A172 (cell line): ENCODE data around the gene EPO. TPM values are rescaled to one million over a fixed set of nuclear protein-coding genes. Genes with fewer than 3 reads are reported as not detected.

Experiments used
- DNase-seq: peaks from one replicate; pipeline ENCODE4 v3.0.0-alpha.2; 2015; ENCODE audit warnings: low spot score
- total RNA-seq: library from RNA; depleted of rRNA; stranded (reverse); fragments of >200 nt; shearing (Covaris generic); gene quantifications from 2 replicates; pipeline ENCODE4 v1.2.3, GENCODE V29; 2014; rRNA removed

EPO gene
- not detected in 2 replicates for total RNA-seq

DNA sequence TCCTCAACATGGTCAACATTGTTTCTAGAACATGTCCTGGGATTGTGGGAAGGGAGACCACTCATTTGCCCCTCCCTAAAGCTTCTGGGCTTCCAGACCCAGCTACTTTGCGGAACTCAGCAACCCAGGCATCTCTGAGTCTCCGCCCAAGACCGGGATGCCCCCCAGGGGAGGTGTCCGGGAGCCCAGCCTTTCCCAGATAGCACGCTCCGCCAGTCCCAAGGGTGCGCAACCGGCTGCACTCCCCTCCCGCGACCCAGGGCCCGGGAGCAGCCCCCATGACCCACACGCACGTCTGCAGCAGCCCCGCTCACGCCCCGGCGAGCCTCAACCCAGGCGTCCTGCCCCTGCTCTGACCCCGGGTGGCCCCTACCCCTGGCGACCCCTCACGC, at the start of gene EPO:
Gene EPO, plus strand, starts transcription at position 190 of the 392 bp plus-strand sequence. CDS start 513 bp downstream, outside the sequence.
- DNase-seq, result no peak

DNA sequence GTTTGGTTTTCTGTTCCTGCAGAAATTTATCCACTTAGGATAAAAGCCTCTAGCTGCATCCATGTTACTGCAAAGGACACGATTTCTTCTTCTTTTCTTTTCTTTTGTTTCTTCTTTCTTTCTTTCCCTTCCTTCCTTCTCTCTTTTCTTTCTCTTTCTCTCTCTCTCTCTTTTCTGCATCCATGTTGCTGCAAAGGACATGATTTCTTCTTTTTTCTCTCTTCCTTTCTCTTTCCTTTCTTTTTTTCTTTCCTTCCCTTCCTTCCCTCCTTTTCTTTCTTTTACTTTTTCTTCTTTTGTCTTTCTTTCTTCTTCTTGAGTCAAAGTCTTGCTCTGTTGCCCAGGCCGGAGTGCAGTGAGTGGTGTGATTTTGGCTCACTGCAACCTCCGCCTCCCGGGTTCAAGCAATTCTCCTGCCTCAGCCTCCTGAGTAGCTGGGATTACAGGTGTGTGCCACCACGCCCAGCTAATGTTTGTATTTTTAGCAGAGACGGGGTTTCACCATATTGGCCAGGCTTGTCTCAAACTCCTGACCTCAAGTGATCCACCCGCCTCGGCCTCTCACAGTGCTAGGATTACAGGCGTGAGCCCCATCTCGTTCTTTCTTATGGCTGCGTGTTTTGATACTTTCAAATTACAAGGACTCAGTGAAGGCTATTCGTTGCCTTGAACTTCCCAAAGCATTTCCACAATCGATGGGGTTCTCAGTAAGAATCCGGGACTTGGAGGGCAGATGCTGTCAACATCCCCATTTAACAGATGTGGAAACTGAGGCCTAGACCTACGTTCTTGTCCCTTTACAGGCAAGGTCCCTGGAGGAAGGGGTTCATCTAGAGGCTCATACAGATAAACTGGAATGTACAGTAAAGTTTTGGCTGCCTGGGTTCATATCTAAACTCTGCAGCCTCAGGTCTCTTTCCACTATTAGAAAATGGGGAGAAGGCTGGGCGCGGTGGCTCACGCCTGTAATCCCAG, 48.6 kb upstream of the EPO start:
- DNase-seq, result no peak

DNA sequence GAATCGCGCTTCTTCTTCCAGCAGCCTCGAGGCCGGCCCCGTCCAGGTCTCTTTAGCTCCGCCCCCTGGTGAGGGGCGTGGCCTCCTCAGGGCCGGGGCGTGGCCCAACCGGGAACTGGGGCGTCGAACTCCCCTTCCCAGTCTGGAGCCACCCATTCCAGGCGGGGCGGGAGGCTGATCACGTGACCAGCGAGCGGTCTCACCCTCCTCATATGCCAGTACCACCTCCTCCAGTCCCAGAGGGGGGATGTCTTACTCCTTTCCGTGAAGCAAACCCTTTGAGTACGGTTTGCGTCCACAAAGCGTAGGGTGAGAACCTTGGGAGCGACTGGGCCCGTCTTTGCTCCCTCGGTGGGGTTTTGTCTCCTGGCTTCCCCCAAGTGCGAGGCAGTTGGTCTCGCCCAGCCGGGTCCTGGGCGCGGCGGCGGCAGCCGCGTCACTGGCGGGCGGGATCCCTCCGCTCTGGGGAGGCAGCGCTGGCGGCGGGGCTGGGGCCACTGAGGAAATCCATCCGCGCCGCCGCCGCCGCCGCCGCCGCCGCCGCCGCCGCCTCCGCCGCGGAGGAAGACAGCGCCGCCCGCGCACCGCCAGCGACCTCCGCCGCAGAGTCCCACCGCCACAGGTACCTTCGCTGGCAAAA, 46.8 kb upstream of the EPO start, which contains the start of gene GNB2:
Gene GNB2, plus strand, starts transcription at position 439 of the 640 bp plus-strand sequence. CDS start 2,526 bp downstream, outside the sequence.
- peak; percentile 99 for DNase-seq

DNA sequence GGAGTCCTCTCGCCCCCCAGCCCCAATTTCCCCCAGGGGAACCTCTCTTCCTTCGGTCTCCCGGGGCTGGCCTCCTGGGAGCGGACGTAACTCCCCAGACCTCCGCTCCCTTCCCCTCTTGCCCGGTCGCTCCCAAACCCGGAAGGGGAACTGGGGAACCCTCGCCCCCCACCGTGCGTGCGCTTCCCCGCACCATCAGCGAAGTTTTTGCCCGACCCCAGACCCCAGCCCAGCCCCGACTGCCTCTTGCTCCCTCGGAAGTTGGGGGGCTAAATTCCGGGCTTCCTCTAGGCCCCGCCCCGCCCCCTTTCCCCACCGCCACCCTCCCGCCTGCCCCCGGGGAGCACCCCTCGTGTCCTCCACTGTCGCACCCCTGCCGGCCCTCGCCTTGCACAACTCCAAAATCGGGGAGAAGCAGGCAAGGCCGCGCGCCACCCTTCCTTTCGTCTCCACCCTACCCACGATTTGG, 46.3 kb upstream of the EPO start:
- DNase-seq, result peak; percentile 30

DNA sequence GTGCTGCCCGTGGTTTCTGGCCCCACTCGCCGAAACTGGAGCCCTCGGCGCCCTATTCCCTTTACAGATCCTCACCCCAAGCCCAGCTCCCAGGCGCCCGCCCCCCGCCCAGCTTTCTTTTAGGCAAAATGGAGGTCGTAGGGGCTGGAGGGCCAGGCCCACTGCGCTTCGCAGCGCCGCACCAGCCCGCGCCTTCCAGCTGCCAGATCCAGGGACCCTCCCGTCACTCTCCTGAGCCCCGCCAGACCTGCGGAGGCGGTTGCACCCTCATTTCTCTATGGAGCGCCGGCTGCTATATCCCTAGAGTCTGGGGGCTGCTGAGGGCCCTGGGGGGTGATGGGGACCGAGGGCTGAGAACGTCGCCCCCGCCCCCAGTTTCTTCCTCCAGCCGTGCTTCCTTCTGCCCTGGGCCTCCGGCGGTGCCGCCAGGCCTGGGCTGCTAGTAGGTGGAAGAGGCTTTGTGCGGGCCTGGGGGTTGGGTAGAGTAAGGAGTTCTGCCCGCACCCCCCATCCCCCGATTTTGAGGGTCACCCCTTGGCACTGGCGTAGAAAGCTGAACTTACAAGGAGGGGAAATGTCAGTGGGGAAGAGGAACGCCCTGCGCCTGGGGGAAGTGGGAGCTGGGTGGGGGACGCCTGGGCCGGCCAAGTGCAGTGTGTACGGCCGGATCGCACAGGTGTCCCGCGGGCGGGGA, 45.7 kb upstream of the EPO start:
- no peak for DNase-seq

DNA sequence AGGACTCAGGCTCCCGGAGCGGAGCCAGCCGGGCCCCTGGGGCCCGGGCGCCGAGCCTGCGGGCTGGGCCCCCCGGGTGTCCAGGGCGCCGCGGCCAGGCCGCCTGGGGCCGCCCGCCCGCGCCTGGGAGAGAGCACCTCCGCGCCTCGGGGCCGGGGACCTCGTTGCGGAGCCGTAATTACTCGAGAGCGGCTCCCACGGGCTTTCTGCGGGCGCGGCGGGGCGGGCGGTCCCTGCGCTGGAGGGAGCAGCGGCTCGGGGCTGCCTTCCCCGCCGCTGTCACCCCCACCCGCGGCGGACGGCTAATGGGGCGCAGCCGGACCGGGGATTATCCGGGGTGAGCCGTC, 45.2 kb upstream of the EPO start:
- DNase-seq, result no peak

DNA sequence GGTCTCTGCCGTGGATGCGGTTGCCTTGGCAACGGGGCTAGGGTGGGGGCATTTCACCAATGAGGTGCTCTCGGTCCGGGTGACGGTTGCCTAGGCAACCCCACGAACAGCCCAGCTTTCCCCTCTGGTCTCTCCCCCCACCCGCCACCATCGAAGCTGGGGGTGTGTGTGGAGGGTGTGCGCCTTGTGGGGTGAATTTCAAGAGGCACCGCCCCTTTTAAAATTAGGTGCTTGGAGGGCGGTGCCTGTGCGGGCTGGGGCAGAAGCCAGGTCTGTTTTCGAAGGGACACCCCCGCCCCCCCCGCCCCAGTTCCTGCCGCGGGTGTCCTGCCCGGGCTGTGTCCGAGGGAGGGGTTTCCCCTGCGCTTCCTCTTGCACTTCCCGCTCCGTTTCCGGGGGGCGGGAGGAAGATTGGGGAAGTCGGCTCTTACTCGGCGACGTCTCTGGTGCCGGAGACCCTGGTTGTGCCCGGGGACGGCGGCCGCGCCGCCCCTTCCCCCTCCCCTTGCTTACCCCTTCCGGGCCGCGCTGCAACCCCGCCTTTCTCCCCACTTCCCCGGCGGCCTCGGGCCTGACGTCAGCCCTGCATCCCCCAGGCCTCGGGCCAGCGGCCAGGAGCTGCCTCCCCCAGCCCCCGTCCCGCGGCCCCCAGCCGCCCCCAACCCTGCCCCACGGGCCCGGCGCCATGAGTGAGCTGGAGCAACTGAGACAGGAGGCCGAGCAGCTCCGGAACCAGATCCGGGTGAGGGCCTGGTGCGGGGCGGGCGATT, 44.5 kb upstream of the EPO start:
- peak; percentile 67 for DNase-seq

DNA sequence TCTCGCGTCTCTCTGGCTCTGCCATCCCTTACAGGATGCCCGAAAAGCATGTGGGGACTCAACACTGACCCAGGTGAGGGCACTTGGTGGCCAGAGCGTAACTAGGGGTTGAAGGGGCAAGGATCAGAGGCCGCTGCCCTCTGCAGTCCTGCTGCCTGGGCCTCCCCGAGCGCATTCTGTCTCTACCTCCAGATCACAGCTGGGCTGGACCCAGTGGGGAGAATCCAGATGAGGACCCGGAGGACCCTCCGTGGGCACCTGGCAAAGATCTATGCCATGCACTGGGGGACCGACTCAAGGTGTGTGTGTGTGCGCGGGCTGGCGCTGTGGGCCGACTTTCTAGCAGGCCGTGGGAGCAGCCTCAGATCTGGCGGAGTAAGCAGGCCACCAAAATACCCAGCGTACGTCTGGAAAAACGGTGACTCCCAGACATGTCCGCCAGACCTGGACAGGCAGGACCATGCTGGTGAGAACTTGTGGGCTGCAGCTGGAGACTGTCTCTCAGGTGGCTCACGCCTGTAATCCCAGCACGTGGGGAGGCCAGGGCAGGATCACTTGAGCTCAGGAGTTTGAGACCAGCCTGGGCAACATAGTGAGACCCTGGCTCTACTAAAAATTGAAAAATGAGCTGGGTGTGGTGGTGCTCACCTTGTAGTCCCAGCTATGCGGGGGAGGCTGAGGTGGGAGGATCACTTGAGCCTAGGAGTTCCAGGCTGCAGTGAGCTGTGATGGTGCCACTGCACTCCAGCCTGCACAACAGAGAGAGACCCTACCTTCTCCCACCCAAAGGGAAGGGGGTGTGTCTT, 43.6 kb upstream of the EPO start:
- DNase-seq, result no peak

DNA sequence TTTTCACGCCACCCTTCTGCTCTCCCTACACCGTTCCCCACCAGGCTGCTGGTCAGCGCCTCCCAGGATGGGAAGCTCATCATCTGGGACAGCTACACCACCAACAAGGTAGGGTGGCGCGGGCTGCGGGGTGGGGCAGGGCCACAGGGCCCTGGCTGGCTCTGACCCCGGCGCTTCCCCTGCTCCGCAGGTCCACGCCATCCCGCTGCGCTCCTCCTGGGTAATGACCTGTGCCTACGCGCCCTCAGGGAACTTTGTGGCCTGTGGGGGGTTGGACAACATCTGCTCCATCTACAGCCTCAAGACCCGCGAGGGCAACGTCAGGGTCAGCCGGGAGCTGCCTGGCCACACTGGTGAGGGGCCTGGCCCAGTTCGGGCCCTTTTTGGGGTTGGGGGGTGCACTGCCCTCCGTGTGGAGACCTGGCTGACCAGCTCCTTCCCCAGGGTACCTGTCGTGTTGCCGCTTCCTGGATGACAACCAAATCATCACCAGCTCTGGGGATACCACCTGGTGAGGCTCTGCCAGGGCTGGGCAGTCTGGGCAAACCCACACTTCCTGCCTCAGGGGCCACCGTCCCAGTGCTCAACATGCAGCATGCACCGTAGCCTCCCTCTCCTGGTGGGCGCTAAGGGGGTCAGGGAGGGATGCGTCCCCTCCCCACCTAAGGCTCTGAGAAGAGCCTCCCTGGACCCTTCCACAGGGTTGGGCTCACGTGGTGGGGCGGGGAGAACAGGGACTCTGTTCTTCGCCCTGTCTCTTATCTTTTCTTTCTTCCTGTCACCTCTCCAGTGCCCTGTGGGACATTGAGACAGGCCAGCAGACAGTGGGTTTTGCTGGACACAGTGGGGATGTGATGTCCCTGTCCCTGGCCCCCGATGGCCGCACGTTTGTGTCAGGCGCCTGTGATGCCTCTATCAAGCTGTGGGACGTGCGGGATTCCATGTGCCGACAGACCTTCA, 42.7 kb upstream of the EPO start:
- no peak for DNase-seq

DNA sequence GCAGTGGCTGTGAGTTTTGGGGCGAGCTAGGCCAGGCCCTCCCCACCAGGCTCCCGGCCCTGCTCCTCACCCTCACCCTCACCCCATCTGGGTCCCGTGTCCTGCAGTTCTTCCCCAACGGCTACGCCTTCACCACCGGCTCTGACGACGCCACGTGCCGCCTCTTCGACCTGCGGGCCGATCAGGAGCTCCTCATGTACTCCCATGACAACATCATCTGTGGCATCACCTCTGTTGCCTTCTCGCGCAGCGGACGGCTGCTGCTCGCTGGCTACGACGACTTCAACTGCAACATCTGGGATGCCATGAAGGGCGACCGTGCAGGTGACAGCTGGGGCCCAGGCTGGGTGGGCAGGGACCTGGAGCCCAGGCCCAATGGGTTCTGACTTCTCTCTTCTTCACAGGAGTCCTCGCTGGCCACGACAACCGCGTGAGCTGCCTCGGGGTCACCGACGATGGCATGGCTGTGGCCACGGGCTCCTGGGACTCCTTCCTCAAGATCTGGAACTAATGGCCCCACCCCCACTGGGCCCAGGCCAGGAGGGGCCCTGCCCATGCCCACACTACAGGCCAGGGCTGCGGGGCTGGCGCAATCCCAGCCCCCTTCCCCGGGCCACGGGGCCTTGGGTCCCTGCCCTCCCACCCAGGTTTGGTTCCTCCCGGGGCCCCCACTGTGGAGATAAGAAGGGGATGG, 41.8 kb upstream of the EPO start:
- DNase-seq, result no peak

DNA sequence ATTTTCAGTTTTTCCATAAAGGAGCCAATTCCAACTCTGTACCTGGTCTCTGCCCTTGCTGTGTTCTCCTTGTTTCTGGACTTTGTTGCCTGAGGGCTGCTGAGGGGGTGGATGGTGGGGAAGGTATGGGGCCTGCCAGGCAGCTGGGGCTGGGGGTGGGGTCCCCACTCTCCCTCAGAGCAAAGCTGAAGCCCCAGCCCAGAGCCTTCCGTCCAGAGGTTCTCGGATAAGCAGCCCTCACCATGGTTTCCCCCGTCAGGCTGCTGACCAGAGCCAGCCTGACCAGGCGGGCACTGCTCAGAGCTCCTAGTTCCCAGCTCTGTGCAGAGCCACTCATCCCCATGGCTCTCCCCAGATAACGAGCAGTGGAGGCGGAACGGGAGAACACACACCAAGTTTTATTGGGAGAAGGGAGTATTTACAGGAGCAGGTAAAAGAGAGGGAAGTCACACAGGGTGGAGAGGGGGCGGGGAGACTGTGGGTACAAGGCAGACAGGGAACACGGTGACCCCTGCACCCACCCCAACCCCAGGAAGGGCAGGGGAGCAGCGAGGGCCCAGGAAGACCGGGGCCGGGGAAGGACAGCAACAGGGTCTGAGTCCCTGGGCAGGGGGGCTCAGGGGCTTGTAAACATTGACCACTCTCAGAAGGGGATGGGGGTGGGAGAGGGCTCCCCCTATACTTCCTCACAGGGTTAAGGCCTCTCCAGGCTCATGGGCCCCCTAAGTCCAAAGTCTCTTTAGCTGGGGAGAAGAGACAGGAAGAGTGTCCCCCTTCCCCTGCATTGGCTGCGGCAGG, 40.9 kb upstream of the EPO start:
- no peak for DNase-seq

DNA sequence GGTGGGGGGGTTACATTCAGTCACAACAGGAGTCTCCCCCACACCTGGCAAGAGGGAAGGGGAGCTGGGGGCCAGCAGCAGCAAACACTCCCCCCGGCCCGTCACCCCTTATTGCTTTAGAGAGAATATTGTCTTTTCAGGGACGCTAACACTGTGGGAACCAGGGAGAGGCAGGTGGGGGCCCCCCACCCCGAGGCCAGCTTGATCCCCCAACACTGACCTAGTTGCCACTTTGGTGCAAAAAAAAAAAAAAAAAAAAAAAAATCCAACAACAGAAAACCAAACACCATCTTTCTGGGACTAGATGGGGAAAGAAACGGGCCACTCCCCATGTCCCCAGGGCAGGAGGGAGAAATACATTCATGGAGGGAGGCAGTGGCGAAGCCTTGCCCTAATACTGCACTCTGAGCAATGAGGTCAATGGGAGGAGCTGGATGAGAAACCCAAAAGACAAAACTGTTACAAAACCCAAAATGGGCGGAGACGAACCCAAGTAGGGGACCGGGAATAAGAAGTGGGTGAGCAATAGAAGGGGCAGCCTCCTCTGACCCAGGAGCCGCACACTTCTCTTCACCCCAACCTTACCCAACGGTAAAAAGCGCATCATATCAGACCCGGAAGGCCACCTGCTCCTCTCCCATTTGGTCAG, 40.2 kb upstream of the EPO start:
- no peak for DNase-seq

DNA sequence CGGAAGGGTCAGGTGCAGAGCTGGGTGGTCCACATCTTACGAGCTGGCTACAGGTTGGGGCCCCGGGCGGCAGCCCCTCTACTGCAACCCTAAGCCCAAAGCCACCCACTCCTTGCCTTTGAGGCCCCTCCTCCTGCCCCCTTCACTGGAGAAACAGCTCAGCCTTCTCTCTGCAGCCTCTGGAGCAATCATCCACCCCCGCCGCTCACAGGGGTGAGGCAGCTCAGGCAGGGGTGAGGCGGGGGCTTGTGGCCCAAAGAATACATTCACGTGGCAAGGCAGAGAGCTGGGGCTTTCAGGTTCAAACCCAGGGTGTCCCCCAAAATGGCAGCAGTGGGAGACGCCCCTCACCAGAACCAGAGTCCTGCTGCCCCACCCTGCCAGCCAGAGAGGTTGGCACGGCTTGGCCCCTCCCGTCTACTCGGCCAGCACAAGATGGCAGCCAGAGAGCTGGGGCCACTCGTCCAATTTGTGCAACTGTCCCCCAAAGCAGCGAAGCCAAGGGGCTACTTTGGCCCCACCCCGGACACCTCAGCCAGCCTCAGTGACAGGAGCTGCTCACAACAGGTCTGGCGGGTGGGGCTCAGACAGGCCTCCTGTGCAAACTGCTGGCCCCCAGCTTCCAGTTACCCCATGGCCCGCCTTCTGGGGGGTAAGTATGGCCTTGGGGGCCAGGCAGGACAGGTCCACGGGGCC, 39.5 kb upstream of the EPO start:
- DNase-seq, result no peak

DNA sequence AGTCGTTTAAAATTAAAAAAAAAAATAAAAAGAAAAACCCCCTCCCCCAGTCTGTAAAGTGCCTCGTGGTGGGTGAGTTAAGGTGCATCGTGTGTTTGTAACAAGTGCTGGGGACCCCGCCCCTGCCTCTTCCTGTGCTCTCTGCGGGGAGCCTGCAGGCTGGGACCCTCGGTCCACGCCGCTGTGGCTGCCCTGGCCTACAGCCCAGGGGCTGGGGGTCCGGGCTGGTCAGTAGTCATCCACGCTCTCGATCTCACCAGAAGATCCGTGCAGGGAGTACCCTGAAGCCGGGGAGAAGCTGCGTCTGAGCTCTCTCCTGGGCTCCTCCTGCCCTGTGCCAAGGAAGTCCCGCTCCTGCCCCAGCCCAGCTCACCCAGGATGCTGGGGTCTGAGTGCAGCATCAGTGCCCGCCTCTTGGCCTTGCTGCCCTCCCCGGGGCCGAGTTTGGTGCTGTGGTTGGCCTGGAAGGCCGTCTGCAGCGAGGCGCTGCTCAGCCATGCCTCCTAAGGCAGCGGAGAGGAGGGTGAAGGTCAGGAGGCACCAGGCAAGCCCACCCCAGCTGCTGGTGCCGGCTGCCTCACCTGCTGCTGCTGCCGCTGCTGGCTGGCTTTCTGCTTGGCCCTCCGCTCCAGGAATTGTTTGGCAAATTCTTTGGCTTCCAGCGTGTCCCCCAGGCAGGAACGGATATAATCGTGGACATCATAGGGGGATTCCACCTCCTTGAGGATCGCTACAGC, 38.6 kb upstream of the EPO start:
- DNase-seq, result no peak

DNA sequence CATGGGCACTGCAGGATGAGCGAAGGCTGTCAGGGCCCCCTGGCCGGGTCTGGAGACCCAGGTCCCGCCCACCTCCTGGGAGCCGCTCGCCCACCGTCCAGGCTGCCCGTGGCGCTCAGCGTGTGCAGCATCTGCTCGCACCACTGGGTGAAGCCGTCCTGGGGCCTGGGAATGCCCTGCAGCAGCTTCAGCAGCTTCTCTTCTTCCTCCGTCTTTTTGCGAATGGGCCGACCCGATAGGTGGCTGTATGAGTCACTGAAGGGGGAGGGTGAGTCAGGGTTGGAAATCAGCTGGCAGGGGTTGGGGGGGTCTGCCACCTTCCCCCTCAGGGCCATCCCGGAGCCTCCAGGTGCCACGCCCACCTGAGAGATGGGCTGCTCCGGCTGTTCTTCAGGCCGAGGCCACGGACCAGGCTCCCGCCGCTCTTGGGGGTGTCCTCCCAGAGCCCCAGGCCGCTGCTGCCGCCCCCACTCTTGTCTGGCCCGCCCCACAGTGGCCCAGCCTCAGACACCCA, 38.0 kb upstream of the EPO start:
- peak; percentile 74 for DNase-seq
